ENCODE results near the gene FBXW7.

FBXW7 gene

GRCh38 chr4:152464030-152464823 lies 71.7 kb downstream of the FBXW7 start:
- DNase-seq = no peak

DNA sequence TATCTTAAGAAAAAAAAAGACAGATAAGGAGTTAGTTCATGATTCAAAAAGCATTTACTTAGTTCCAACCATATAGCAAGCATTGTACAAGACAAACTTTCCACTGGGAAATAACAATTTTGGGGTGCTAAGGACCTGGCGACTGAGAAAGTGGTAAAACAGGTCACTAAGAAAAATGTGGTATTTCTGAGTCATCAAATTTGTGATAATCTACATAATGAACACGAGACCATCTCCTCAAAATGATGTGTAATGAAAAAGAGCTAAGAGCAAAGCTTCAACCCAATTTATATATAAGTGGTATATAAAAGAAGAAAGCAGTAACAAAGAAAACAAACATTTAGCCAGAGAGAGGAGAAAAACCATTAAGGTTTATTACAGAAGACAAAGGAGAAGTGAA lies 72.3 kb downstream of the FBXW7 start:
- DNase-seq = no peak

- DNase-seq = no peak
These were observed 73.2 kb downstream of the FBXW7 start for GRCh38 chr4:152462695-152463094.

DNA sequence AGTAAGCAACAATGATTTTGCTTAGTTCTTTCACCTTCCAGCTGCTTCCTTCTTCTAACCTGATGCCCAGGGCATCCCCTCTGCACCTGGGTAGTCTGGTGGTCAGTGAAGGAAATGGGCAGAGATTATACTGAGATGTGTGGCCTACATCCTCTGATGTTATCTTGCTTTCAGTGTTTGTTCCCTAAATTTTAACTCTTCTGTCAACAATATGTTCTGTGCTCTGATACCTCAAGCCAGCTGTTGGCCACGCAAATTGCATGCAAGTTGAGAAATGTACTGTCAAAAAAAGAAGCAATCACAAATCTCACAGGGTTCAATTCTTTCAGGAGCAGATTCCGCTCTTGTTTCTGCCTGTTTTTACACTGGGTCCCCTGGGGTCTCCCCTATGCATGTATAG lies 73.8 kb downstream of the FBXW7 start:
- no peak for DNase-seq

- no peak for DNase-seq
These were observed 75.4 kb downstream of the FBXW7 start for GRCh38 chr4:152460488-152460887.

DNA sequence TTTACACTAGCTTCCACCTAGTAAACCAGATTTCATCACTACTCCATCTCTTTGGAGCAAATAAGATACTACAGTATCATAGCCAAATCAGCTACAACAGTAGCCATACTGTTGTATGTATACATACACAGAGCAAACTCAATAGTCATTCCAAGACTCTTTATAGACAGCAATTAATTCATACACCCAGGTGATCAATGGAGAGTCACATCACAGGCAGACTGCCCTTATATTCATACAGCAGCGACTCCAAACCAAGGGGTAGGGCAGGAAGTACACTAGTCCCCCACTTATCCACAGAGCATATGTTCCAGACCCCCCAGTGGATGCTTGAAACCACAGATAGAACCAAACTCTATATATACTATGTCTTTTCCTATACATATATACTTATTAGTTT lies 76.6 kb downstream of the FBXW7 start:
- no peak for DNase-seq

- no peak for DNase-seq
These were observed 77.0 kb downstream of the FBXW7 start for GRCh38 chr4:152458801-152459302.

DNA sequence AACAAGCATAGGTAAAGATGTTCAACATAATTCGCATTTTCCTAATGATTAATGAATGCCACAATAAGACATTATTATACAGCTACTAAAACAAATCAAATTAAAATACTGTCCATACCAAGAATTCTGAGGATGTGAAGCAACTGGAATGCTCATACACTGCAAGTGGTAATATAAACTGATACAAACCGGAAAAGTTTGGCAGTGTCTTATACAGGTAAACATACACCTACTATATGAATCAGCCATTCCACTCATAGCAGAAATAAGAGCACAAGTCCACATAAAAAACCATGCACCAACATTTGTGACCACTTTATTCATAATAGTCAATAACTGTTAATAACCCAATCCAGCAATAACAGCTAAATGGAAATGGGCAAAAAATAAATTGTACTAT lies 79.3 kb downstream of the FBXW7 start:
- DNase-seq = no peak

GRCh38 chr4:152455311-152455710 lies 80.6 kb downstream of the FBXW7 start:
- no peak for DNase-seq

DNA sequence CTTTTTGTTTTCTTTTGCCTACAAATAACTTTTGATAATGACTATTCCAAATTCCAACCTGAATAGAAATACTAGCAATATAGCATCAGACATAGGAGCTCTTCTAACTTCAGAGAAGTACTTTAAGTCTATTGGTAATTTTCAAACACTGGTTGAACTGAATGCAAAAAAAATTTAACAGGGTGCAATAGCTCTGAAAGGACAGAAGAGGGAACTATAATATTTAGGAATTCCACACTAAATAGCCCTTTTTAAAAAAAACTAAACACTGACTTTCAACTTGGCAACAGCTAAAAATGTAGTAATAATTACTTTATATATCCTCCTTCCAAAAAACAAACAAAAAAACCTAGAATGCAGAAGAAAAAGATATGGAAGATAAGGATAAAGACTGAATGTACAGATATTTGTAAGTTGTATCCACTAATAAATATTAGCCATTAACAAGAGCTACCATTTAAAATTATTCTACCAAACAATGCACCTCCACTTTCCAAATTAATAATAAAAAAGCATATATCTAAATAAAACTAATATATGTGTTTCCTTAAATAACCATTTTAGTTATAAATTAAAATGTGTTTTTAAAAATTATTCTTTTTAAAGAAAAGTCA lies 81.4 kb downstream of the FBXW7 start:
- DNase-seq = peak; percentile 8

GRCh38 chr4:152451496-152451895 lies 84.4 kb downstream of the FBXW7 start:
- no peak for DNase-seq

DNA sequence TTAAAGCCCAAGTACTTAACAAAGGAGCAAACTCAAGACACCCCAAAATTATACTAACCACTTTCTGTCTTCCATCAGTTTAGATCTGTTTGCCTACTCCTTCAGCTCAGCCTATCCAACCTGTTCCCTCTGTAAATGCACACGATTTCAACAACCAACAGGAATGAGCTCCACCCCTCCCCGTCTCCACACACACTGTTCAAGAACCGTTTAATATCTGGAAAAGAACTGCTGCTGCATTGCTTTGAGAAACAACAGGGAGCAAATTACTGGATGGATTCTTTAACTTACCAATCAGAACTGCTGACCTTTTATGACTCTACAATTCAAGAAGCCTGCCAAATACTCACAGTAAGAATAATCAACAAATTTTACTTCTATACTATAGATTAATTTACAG lies 87.0 kb downstream of the FBXW7 start:
- no peak for DNase-seq

- DNase-seq = no peak
These were observed 87.7 kb downstream of the FBXW7 start for GRCh38 chr4:152448038-152448707.

DNA sequence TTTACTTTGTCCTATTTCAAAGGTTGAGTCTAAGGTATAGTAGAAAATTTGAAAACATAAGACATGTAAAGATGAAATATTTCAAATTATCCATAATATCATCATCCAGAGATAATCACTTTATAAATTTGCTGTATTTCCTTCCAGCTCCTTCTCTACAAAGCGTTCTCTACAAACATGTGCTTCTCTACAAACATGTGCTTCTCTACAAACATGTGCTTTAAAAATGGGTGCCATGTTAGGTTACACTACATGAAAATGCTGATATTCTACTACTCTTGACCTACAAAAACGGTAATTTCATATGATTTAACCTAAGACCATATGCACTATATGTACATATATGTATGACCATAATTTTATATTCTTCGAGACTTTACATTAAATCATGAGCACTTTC lies 92.0 kb downstream of the FBXW7 start:
- no peak for DNase-seq

DNA sequence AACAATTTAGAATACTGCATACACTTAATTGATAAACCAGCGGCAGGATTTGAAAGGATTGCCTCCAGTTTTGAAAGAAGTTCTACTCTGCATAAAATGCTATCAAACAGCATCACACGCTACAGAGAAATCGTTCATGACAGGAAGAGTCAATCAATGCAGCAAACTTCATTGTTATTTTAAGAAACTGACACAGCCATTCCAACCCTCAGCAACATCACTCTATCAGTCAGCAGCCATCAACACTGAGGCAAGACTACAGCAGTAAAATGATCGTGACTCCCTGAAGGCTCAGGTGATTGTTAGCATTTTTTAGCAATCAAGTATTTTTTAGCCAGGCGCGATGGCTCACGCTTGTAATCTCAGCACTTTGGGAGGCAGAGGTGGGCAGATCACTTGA lies 98.3 kb downstream of the FBXW7 start:
- DNase-seq = no peak

DNA sequence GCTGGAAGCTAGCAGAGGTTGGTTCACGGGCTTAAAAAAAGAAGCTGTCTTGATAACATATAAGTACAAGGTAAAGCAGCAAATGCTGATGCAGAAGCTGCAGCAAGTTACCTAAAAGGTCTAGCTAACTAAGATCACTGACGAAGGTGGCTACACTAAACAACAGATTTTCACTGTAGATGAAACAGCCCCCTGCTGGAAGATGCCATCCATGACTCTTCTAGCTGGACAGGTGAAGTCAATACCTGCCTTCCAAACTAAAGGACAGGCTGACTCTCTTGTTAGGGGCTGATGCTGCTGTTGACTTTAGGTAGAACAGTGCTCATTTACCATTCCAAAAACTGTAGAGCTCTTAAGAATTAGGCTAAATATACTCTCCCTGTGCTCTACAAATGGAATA lies 99.5 kb downstream of the FBXW7 start:
- DNase-seq = no peak

- no peak for DNase-seq
These were observed 101.9 kb downstream of the FBXW7 start for GRCh38 chr4:152434011-152434410.

DNA sequence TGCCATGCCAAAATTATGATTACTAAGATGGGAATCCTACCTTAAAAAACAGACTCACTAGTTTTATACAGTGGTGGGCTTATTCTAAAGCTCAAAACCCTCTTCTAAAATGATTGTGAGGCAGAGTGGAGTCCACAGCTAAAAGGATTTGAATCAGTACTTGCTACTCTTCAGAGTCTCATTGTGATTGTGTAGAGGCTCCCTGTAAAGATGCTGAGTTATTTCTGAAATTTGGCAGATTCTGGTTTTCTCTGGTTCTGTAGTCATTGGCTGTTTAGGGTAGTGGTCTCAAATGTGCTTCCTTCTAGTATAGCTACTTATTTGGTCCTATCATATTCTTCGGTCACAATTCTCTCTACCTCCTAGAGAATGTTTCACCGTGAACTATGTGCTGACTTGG lies 104.1 kb downstream of the FBXW7 start:
- DNase-seq = no peak

DNA sequence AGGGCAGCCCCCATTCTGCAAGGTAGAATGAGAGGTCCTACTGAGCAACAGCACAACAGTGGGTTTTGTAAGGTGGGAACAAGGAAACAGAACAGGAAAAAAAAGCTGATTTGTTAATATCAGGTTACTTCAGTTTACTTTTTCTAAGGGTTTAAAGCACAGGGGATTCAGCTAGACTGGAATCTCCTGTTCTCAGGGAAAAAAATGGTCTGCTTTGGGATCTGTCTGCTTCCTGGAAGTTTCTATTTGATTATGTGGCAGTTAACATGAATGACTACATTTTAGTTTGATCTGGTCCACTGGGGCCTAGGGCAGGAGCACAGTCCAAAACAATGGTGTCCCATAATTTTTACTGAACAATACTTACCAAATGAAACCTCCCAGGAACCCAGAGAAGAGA lies 104.6 kb downstream of the FBXW7 start:
- no peak for DNase-seq

DNA sequence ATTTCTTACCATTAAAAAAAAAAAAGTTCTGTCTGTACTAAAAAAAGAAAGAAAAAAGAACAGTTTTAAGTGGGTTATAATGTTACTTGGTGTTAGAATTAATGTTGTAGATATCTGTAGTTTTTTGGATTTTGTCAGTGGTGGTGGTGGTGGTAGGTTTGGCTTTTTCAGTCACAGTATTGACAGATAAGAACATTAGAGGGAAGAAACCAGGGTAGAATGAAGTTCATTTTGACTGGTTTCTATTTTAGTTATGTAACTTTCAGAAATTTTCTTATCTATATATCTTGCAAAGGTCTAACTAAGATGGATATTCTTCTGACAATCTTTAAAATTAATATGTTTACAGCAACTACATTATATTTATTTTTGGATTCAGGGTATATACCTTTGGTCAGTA lies 105.4 kb downstream of the FBXW7 start:
- DNase-seq = no peak

GRCh38 chr4:152427981-152428380 lies 107.9 kb downstream of the FBXW7 start:
- DNase-seq = no peak

DNA sequence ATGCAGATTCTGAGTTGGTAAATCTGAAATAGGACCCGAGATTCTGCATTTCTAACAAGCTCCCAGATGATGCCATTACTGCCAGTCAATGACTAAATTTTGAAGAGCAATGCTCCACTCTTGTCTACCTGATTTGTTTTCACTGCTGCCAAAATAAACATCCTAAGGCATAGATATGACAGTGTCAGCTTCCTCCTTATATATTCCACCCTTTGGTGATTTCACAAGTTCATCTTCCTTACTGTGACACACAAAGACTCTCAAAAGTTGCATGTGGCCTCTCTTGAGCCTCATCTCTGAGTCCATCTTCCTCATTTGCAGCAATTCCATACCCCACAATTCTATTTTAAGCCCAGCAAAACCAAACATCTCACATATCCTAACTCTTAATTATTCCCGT lies 110.9 kb downstream of the FBXW7 start:
- DNase-seq = no peak

DNA sequence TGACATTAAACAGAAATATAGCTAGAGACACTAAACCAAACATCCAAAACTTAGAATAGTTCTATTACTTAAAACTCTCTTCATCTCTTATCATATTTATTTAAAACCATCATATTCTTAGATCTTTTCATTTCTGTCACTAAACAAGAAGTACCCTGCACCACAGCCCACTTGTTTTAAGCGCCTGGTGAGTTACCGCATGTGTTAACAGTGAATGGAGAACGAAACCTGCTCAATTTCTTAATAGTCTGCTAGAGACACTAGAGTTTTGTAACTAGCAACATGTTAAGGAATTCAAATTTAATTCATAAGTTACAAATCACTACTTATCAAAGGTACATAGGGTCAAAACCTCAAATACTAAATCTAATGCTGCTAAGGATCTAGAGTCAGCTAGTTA lies 111.5 kb downstream of the FBXW7 start:
- no peak for DNase-seq

GRCh38 chr4:152422817-152423320 lies 113.0 kb downstream of the FBXW7 start:
- no peak for DNase-seq

All from central memory CD4-positive, alpha-beta T cell (primary cell).